ENCODE results near the gene FUZ. TPM values are rescaled to one million over a fixed set of nuclear protein-coding genes. Genes with fewer than 3 reads are reported as not detected.

Gene FUZ
- total and polyA plus RNA-seq, 2 of the 4 experiments (the other 2 are of a cell fraction), result 12.1 to 14.3 TPM

- TF ChIP-seq MAZ (IDR thresholded peaks at IDR 0.05; ENCODE audit: borderline replicate concordance, low read depth, low read length), result no peak
Observed at GRCh38 chr19:49779731-49780555, 33.1 kb downstream of the FUZ start (continued).

- Histone ChIP-seq H3K9me1 (ENCODE audit: insufficient read depth, low read length) (peaks cover 16% of the 10 kb centered on the region; the same call in 1 of the 2 replicates), H3K56ac (ENCODE audit: extremely low read depth, insufficient read depth, low read length) (no peak overlapping the region), H3K4me3 (ENCODE audit: insufficient read depth, low read depth, low read length) (no peak overlapping the region), H3K4me1 (ENCODE audit: control insufficient read depth, insufficient read depth, low read length) (no peaks in the 10 kb centered on the region), H3K4me2 (ENCODE audit: low read depth, low read length) (no peak overlapping the region), H3K9ac (ENCODE audit: low read depth, low read length) (no peak overlapping the region), H4K5ac (ENCODE audit: low read depth, low read length) (no peak overlapping the region), H2AK9ac (replicated peaks; ENCODE audit: low read depth, low read length, poor library complexity) (no peak overlapping the region), H2BK20ac (ENCODE audit: low read depth, low read length) (no peak overlapping the region), H2BK5ac (ENCODE audit: low read depth, low read length, poor library complexity, severe bottlenecking) (no peak overlapping the region), H2BK15ac (ENCODE audit: low read depth, low read length) (no peak overlapping the region), H3K4ac (ENCODE audit: low read depth, low read length) (no peak overlapping the region), H3K36me3 (ENCODE audit: control insufficient read depth, insufficient read depth, low read length) (peaks cover 23% of the 10 kb centered on the region), H4K8ac (ENCODE audit: low read depth in 2 of 2, low read length in 2 of 2) (no peak overlapping the region), H3K23ac (ENCODE audit: low read depth, low read length) (no peak overlapping the region), H4K20me1 (ENCODE audit: insufficient read depth, low read length) (peaks cover 55% of the 10 kb centered on the region), H3K18ac (ENCODE audit: low read depth, low read length) (no peak overlapping the region), H2BK120ac (ENCODE audit: low read depth, low read length) (no peak overlapping the region), H3K9me3 (ENCODE audit: control insufficient read depth, insufficient read depth, low read length) (no peaks in the 10 kb centered on the region), H3K14ac (replicated peaks; ENCODE audit: low read depth, low read length) (no peak overlapping the region), H2AK5ac (ENCODE audit: low read depth, low read length) (no peak overlapping the region), H3K27ac (ENCODE audit: insufficient read depth, low read length) (no peak overlapping the region), H3K27me3 (ENCODE audit: control insufficient read depth, insufficient read depth, low read length) (no peaks in the 10 kb centered on the region), H4K91ac (ENCODE audit: insufficient read depth, low read depth, low read length) (no peak overlapping the region), H3K79me1 (ENCODE audit: low read depth in 1 of 2, low read length in 2 of 2) (peaks cover 43 to 78% of the 10 kb centered on the region in 2 experiments), H2AFZ (replicated peaks; ENCODE audit: low read length, poor library complexity) (no peak overlapping the region)
- ChIA-PET CTCF (no interaction called here), POLR2A (ENCODE audit: unreplicated experiment) (no interaction called here)
- in situ Hi-C loops (cut with MboI; ENCODE audit: low sequenced_read_pairs), result no loop called here
- DNase-seq, result no peak
- dilution Hi-C loops (cut with HindIII; ENCODE audit: low sequenced_read_pairs, unreplicated experiment), result no loop called here
- intact Hi-C loops (cut with micrococcal nuclease), result no loop called here
- no peak for ATAC-seq (ENCODE audit: low read depth)
- WGBS, 2 experiments (ENCODE audit: extremely low coverage in 2 of 2, insufficient read length in 1 of 2), result 100% methylated on average over 4 of the region's 6 CpGs; no CpG with 5 or more reads in 1 of the 2 experiments
- no TSS peak for BruUV-seq (replicated peaks)
- no peak for TF ChIP-seq RFX5 (IDR thresholded peaks at IDR 0.05; ENCODE audit: low read depth, low read length)
- no peak for TF ChIP-seq ELK1 (IDR thresholded peaks at IDR 0.05; ENCODE audit: borderline replicate concordance, low read depth, low read length)
- no peak for TF ChIP-seq MAZ (IDR thresholded peaks at IDR 0.05; ENCODE audit: borderline replicate concordance, low read depth, low read length)
- no peak for TF ChIP-seq MAFK (IDR thresholded peaks at IDR 0.05; ENCODE audit: low read depth, low read length)
- TF ChIP-seq USF2 (IDR thresholded peaks at IDR 0.05; ENCODE audit: low read depth, low read length), result no peak
- TF ChIP-seq POLR2A (IDR thresholded peaks at IDR 0.05; ENCODE audit: low read depth, low read length), result no peak
- no peak for TF ChIP-seq NFE2L2 (IDR thresholded peaks at IDR 0.05; ENCODE audit: low read depth, low read length)
- no peak for TF ChIP-seq CTCF (conservative IDR thresholded peaks at IDR 0.05; ENCODE audit: low read depth, low read length)
- no peak for TF ChIP-seq CHD1 (IDR thresholded peaks at IDR 0.05; ENCODE audit: low read depth, low read length)
- TF ChIP-seq CEBPB (IDR thresholded peaks at IDR 0.05; ENCODE audit: low read depth, low read length), result no peak
- no peak for TF ChIP-seq FOS (IDR thresholded peaks at IDR 0.05; ENCODE audit: low read depth, low read length)
- TF ChIP-seq MXI1 (IDR thresholded peaks at IDR 0.05; ENCODE audit: borderline replicate concordance, low read depth, low read length), result no peak
- no peak for TF ChIP-seq BHLHE40 (IDR thresholded peaks at IDR 0.05; ENCODE audit: low read depth, low read length)
Observed at GRCh38 chr19:49776371-49776764, 36.7 kb downstream of the FUZ start.

Measured in IMR-90 (cell line).